ENCODE data around the gene GLB1L2. TPM values are rescaled to one million over a fixed set of nuclear protein-coding genes. Genes with fewer than 3 reads are reported as not detected.

The GLB1L2 gene
- total and polyA plus RNA-seq, 2 of the 4 experiments (the other 2 are of a cell fraction) = under 0.01 to 0.26 TPM

DNA sequence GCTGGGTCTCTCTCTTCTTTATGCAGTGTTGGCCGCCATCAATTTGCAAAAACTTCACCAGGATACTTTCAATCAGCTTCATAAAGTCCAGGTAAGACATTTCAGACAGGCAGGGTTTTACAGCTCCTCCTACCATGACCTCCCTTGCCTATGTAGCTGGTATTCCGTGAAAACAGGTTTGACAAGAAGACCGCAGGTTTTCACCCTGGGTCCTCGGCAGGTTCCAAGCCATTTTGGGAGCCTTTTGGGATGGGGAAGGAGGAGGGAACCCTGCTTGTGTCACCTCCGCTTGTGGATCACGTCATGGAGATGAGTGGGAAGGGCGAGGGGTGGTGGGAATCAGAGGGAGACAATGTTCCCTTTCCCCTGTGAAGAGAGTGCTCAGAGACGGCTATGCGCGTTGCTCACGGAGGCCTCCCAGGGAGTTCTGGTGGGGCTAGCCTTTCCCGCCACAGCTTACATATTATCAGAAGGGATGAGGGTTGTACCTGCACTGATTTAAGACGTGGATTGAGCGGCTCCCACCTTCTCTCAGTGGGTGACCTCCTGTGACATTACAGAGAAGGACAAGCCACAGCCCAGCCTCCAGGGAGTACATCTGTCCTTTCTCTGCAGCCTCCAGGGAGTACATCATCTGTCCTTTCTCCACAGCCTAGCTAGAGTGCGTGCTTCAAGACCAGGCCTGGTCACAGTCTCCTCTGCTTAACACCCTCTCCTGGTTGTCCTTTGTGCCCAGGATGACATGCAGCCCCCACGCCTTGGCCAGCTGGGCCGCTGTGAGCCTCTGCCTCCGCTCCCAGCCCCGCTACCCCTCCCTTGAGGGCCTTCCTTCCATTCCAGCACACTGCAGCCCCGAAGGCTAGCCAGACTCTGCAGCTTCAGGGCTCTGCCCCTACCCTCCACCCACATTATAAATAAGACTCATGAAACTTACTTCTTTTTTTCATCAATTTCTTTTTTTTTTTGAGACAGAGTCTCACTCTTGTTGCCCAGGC is 38.4 kb upstream of the GLB1L2 start:
- ATAC-seq (ENCODE audit: low read depth) = no peak
- POLR2A ChIA-PET (ENCODE audit: unreplicated experiment) = no interaction called here
- dilution Hi-C loops (cut with HindIII; ENCODE audit: low sequenced_read_pairs, unreplicated experiment) = no loop called here
- TF ChIP-seq FOS (IDR thresholded peaks at IDR 0.05; ENCODE audit: low read depth, low read length) = no peak
- TF ChIP-seq MAFK (IDR thresholded peaks at IDR 0.05; ENCODE audit: low read depth, low read length) = no peak
- TF ChIP-seq MXI1 (IDR thresholded peaks at IDR 0.05; ENCODE audit: borderline replicate concordance, low read depth, low read length) = no peak
- TF ChIP-seq, protein P1, sequence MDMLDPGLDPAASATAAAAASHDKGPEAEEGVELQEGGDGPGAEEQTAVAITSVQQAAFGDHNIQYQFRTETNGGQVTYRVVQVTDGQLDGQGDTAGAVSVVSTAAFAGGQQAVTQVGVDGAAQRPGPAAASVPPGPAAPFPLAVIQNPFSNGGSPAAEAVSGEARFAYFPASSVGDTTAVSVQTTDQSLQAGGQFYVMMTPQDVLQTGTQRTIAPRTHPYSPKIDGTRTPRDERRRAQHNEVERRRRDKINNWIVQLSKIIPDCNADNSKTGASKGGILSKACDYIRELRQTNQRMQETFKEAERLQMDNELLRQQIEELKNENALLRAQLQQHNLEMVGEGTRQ (IDR thresholded peaks at IDR 0.05; ENCODE audit: low read depth, low read length) = no peak
- no peak for TF ChIP-seq CHD1 (IDR thresholded peaks at IDR 0.05; ENCODE audit: low read depth, low read length)
- TF ChIP-seq, protein P2, sequence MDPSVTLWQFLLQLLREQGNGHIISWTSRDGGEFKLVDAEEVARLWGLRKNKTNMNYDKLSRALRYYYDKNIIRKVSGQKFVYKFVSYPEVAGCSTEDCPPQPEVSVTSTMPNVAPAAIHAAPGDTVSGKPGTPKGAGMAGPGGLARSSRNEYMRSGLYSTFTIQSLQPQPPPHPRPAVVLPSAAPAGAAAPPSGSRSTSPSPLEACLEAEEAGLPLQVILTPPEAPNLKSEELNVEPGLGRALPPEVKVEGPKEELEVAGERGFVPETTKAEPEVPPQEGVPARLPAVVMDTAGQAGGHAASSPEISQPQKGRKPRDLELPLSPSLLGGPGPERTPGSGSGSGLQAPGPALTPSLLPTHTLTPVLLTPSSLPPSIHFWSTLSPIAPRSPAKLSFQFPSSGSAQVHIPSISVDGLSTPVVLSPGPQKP (IDR thresholded peaks at IDR 0.05; ENCODE audit: borderline replicate concordance, low read depth, low read length) = no peak
- no peak for TF ChIP-seq BHLHE40 (IDR thresholded peaks at IDR 0.05; ENCODE audit: low read depth, low read length)
- TF ChIP-seq MAZ (IDR thresholded peaks at IDR 0.05; ENCODE audit: borderline replicate concordance, low read depth, low read length) = no peak
- no peak for TF ChIP-seq CEBPB (IDR thresholded peaks at IDR 0.05; ENCODE audit: low read depth, low read length)
- TF ChIP-seq POLR2A (IDR thresholded peaks at IDR 0.05; ENCODE audit: low read depth, low read length) = no peak
- TF ChIP-seq, protein P3, sequence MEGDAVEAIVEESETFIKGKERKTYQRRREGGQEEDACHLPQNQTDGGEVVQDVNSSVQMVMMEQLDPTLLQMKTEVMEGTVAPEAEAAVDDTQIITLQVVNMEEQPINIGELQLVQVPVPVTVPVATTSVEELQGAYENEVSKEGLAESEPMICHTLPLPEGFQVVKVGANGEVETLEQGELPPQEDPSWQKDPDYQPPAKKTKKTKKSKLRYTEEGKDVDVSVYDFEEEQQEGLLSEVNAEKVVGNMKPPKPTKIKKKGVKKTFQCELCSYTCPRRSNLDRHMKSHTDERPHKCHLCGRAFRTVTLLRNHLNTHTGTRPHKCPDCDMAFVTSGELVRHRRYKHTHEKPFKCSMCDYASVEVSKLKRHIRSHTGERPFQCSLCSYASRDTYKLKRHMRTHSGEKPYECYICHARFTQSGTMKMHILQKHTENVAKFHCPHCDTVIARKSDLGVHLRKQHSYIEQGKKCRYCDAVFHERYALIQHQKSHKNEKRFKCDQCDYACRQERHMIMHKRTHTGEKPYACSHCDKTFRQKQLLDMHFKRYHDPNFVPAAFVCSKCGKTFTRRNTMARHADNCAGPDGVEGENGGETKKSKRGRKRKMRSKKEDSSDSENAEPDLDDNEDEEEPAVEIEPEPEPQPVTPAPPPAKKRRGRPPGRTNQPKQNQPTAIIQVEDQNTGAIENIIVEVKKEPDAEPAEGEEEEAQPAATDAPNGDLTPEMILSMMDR (conservative IDR thresholded peaks at IDR 0.05; ENCODE audit: low read depth, low read length) = no peak
- TF ChIP-seq NFE2L2 (IDR thresholded peaks at IDR 0.05; ENCODE audit: low read depth, low read length) = no peak
- no peak for TF ChIP-seq RCOR1 (IDR thresholded peaks at IDR 0.05; ENCODE audit: insufficient replicate concordance, low read length)
- no peak for TF ChIP-seq RAD21 (IDR thresholded peaks at IDR 0.05; ENCODE audit: low read length)
- no peak for TF ChIP-seq RFX5 (IDR thresholded peaks at IDR 0.05; ENCODE audit: low read depth, low read length)

More for the DNA sequence above, 38.4 kb upstream of the GLB1L2 start:
- WGBS, 2 experiments (ENCODE audit: extremely low coverage in 2 of 2, insufficient read length in 1 of 2) = 42% methylated on average over 2 of the region's 20 CpGs; no CpG with 5 or more reads in 1 of the 2 experiments
- DNase-seq = no peak
- no peaks in the 10 kb centered on the region for H3K9me1 ChIP-seq (ENCODE audit: insufficient read depth, low read length)
- no peak overlapping the region for H4K8ac ChIP-seq (ENCODE audit: low read depth in 2 of 2, low read length in 2 of 2)
- H3K4ac ChIP-seq (ENCODE audit: low read depth, low read length) = no peak overlapping the region
- no peaks in the 10 kb centered on the region for H4K20me1 ChIP-seq (ENCODE audit: insufficient read depth, low read length)
- no peaks in the 10 kb centered on the region for H3K4me1 ChIP-seq (ENCODE audit: control insufficient read depth, insufficient read depth, low read length)
- H2BK15ac ChIP-seq (ENCODE audit: low read depth, low read length) = no peak overlapping the region
- no peak overlapping the region for H2AK9ac ChIP-seq (replicated peaks; ENCODE audit: low read depth, low read length, poor library complexity)
- CTCF ChIA-PET = no interaction called here
- H3K27ac ChIP-seq (ENCODE audit: insufficient read depth, low read length) = no peak overlapping the region
- no peak overlapping the region for H3K56ac ChIP-seq (ENCODE audit: extremely low read depth, insufficient read depth, low read length)
- H3K27me3 ChIP-seq (ENCODE audit: control insufficient read depth, insufficient read depth, low read length) = no peaks in the 10 kb centered on the region
- no peaks in the 10 kb centered on the region for H3K79me1 ChIP-seq (ENCODE audit: low read depth in 1 of 2, low read length in 2 of 2)
- no peak overlapping the region for H3K23ac ChIP-seq (ENCODE audit: low read depth, low read length)
- in situ Hi-C loops (cut with MboI; ENCODE audit: low sequenced_read_pairs) = no loop called here
- no peak overlapping the region for H4K5ac ChIP-seq (ENCODE audit: low read depth, low read length)
- no peak overlapping the region for H2AFZ ChIP-seq (replicated peaks; ENCODE audit: low read length, poor library complexity)
- H2BK120ac ChIP-seq (ENCODE audit: low read depth, low read length) = no peak overlapping the region
- no peak overlapping the region for H3K14ac ChIP-seq (replicated peaks; ENCODE audit: low read depth, low read length)
- no peak overlapping the region for H2AK5ac ChIP-seq (ENCODE audit: low read depth, low read length)
- H3K4me3 ChIP-seq (ENCODE audit: insufficient read depth, low read depth, low read length) = no peak overlapping the region
- no peak overlapping the region for H2BK5ac ChIP-seq (ENCODE audit: low read depth, low read length, poor library complexity, severe bottlenecking)
- H3K9me3 ChIP-seq (ENCODE audit: control insufficient read depth, insufficient read depth, low read length) = no peaks in the 10 kb centered on the region; the same call in 1 of the 2 replicates
- no peak overlapping the region for H3K9ac ChIP-seq (ENCODE audit: low read depth, low read length)
- intact Hi-C loops (cut with micrococcal nuclease) = no loop called here
- no peak overlapping the region for H3K4me2 ChIP-seq (ENCODE audit: low read depth, low read length)
- H3K36me3 ChIP-seq (ENCODE audit: control insufficient read depth, insufficient read depth, low read length) = no peaks in the 10 kb centered on the region
- no peak overlapping the region for H3K18ac ChIP-seq (ENCODE audit: low read depth, low read length)
- no TSS peak for BruUV-seq (replicated peaks)
- H2BK20ac ChIP-seq (ENCODE audit: low read depth, low read length) = no peak overlapping the region
- no peak overlapping the region for H4K91ac ChIP-seq (ENCODE audit: insufficient read depth, low read depth, low read length)
